C4-2B (cell line): ENCODE results near the gene SLC7A8.

Experiments
- H3K27ac ChIP-seq: fragments of 450-650 bp; 2 replicates; pipeline ENCODE4 v1.5.1; 2017
- CTCF ChIP-seq: fragments of 450-650 bp; conservative IDR thresholded peaks from 2 replicates; pipeline ENCODE4 v1.5.1; 2017; ENCODE audit warnings: mild to moderate bottlenecking
- ZFX ChIP-seq: fragments of 450-650 bp; IDR thresholded peaks from 2 replicates; pipeline ENCODE4 v1.6.1; 2017

Gene SLC7A8

DNA sequence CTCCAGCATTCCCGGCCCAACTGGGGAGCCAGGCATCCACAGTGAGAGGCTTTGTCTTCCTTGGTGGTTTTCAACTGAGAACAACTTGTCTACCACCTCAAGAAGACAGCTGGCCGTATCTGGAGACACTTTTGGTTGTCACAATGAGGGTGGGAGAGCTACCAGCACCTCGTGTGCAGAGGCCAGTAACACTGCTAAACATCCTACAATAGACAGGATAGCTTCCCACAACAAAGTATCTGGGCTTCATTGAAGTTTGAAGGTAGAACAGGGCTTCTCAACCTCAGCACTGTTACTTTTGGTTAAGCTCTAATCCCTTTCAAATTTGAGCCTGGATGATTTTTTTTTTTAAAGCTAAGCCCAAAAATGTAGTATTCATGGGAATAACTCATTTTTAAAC, 10.9 kb downstream of the SLC7A8 start:
- no peak overlapping the region for H3K27ac ChIP-seq
- TF ChIP-seq CTCF (no peak), ZFX (no peak)

DNA sequence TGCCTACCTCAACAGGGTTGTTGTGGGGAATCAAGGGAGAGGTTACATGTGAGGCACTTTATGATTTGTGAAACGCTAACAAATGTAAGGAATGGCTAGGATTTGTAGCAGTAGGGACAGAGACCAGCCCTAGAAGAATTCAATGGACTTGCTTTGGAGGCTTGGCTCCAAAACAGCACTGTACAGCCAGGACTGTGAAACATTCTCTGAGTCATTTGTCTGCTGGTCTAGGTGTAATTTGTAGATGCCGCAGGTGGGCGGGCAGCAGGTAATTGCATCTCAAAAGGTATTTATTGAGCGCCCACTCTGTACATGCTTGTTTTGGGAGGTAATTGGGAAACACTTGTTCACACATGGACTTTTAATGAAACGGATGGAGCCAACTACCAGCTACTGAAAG, 11.4 kb downstream of the SLC7A8 start:
- no peak overlapping the region for H3K27ac ChIP-seq
- no peak for TF ChIP-seq ZFX
- no peak for TF ChIP-seq CTCF

- H3K27ac ChIP-seq = no peak overlapping the region
- TF ChIP-seq CTCF (no peak), ZFX (no peak)
These were observed 12.1 kb downstream of the SLC7A8 start for GRCh38 chr14:23171222-23171975.

- no peak overlapping the region for H3K27ac ChIP-seq
- no peak for TF ChIP-seq CTCF
- no peak for TF ChIP-seq ZFX
These were observed 13.8 kb downstream of the SLC7A8 start for GRCh38 chr14:23169622-23170021.

GRCh38 chr14:23168246-23168645, 15.2 kb downstream of the SLC7A8 start:
- peak overlapping the region; percentile 40; the same call in 1 of the 2 replicates for H3K27ac ChIP-seq
- no peak for TF ChIP-seq CTCF
- TF ChIP-seq ZFX = no peak

- TF ChIP-seq CTCF (no peak), ZFX (no peak)
- peak overlapping the region; percentile 42 for H3K27ac ChIP-seq
These were observed 16.2 kb downstream of the SLC7A8 start for GRCh38 chr14:23167116-23167847.

GRCh38 chr14:23164949-23165348, 18.5 kb downstream of the SLC7A8 start:
- no peak for TF ChIP-seq ZFX
- TF ChIP-seq CTCF = no peak

More at GRCh38 chr14:23164949-23165348, 18.5 kb downstream of the SLC7A8 start:
- H3K27ac ChIP-seq = peak overlapping the region; percentile 46
